Mammary epithelial cell (primary cell): Measurements from ENCODE around the gene RHEB.

Experiments
- EZH2 ChIP-seq: IDR thresholded peaks from 2 replicates; pipeline ENCODE4 v1.6.1; 2012; ENCODE audit warnings: low read length, inconsistent platforms, borderline replicate concordance
- TF ChIP-seq, protein P1 (sequence below), 2 donors: IDR thresholded peaks in 1 of 2; conservative IDR thresholded peaks in 1 of 2; 2 replicates each; pipeline ENCODE4 v1.5.1; 2011 to 2012; ENCODE audit warnings: inconsistent platforms in 2 of 2, low read length in 2 of 2, mild to moderate bottlenecking in 2 of 2, control low read depth in 1 of 2, low read depth in 1 of 2; ENCODE audit not compliant: insufficient read depth in 1 of 2; ENCODE audit errors: extremely low read depth in 1 of 2

DNA sequence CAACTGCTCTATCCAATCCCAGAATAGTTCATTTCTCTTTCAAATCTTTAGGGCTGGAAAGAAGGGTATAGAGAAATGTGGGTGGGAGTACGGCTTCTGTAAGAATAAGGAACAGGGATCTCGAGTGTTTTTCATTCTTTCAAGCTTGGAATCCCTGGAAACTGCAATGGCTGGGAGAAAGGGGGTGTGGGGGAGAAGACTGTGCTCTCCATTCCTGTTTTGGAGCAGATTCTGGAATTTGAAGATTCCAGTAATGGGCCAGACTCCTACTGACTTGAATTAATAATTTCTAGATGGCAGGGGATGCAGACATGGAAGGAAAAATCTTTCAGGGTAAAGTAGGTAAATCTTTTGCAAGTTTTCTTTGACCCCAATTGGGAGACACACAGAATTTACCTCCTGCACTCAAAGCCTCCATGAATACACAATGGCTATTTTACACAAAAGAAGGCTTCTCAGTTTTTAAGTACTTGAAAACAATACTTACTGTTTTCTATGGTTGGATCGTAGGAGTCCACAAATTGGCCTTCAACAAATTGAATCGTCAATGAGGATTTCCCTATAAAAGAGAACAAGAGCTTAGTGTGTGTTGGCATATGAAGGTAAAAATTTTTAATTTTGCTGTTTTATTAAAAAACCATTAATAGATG is 29.1 kb downstream of the RHEB start:
- TF ChIP-seq, protein P1, sequence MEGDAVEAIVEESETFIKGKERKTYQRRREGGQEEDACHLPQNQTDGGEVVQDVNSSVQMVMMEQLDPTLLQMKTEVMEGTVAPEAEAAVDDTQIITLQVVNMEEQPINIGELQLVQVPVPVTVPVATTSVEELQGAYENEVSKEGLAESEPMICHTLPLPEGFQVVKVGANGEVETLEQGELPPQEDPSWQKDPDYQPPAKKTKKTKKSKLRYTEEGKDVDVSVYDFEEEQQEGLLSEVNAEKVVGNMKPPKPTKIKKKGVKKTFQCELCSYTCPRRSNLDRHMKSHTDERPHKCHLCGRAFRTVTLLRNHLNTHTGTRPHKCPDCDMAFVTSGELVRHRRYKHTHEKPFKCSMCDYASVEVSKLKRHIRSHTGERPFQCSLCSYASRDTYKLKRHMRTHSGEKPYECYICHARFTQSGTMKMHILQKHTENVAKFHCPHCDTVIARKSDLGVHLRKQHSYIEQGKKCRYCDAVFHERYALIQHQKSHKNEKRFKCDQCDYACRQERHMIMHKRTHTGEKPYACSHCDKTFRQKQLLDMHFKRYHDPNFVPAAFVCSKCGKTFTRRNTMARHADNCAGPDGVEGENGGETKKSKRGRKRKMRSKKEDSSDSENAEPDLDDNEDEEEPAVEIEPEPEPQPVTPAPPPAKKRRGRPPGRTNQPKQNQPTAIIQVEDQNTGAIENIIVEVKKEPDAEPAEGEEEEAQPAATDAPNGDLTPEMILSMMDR (conservative IDR thresholded peaks at IDR 0.05 in 1 of 2, IDR thresholded peaks at IDR 0.05 in 1 of 2; ENCODE audit: extremely low read depth in 1 of 2, insufficient read depth in 1 of 2, low read depth in 1 of 2, low read length in 2 of 2): no peak
- TF ChIP-seq EZH2: no peak
